Mesothelial cell of epicardium (in vitro differentiated cells): Measurements from ENCODE around the gene GBA3. TPM values are rescaled to one million over a fixed set of nuclear protein-coding genes. Genes with fewer than 3 reads are reported as not detected.

Experiments
- DNase-seq, 2 experiments: peaks; one replicate each; pipeline ENCODE4 v3.0.0; 2021; ENCODE audit warnings: low spot score in 2 of 2; ENCODE audit not compliant: unreplicated experiment in 2 of 2
- H3K27ac Mint-ChIP-seq: 2 replicates; pipeline ENCODE4 v1.8.0; 2021; ENCODE audit warnings: mixed read lengths
- H3K27me3 Mint-ChIP-seq: 2 replicates; pipeline ENCODE4 v1.8.0; 2021; ENCODE audit warnings: low read depth, mixed read lengths
- H3K36me3 Mint-ChIP-seq: 2 replicates; pipeline ENCODE4 v1.8.0; 2021; ENCODE audit warnings: mixed read lengths
- H3K4me1 Mint-ChIP-seq: 2 replicates; pipeline ENCODE4 v1.8.0; 2021; ENCODE audit warnings: mixed read lengths
- H3K4me3 Mint-ChIP-seq: 2 replicates; pipeline ENCODE4 v1.8.0; 2021; ENCODE audit warnings: mild to moderate bottlenecking, moderate library complexity, mixed read lengths
- H3K9me3 Mint-ChIP-seq: 2 replicates; pipeline ENCODE4 v1.8.0; 2021; ENCODE audit warnings: mixed read lengths
- CTCF ChIP-seq: fragments of 200-600 bp; sonication (generic); IDR thresholded peaks from one replicate; pipeline ENCODE4 v1.5.0; 2021; ENCODE audit warnings: antibody characterized with exemption; ENCODE audit not compliant: unreplicated experiment
- total RNA-seq: library from RNA; stranded (reverse); gene quantifications from 3 replicates; pipeline ENCODE4 v1.2.1, GENCODE V29; 2021

Gene GBA3
- total RNA-seq, 1 donor from 2014 or later: not detected

DNA sequence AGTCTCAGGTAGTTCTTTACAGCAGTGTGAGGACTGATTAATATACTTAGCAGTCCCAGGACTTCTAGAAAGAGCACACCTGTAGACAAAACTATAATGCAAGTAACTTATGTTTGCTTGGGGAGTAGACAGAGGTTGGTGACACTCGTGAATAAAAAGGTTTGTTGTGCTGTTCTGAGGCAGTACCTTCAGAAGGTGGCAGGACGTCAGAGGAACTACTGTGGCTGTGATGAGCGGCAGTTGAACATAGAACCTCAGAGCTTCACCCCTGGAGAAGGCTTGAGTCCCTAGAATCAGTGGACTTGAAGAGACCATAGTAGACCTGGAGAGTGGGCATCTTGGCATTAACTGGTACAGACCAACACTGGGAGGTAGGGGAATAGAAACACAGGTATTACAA, 3.3 kb upstream of the GBA3 start:
- Mint-ChIP-seq H3K36me3 (no peaks in the 10 kb centered on the region), H3K27me3 (peaks cover 21% of the 10 kb centered on the region), H3K27ac (no peak overlapping the region), H3K4me1 (peaks cover 5% of the 10 kb centered on the region), H3K9me3 (no peaks in the 10 kb centered on the region), H3K4me3 (no peak overlapping the region)
- no peak for TF ChIP-seq CTCF
- no peak for DNase-seq

GRCh38 chr4:22695029-22695428, 2.3 kb downstream of the GBA3 start:
- no peaks in the 10 kb centered on the region for H3K9me3 Mint-ChIP-seq
- TF ChIP-seq CTCF: no peak
- no peak overlapping the region for H3K4me3 Mint-ChIP-seq
- peaks cover 2% of the 10 kb centered on the region for H3K4me1 Mint-ChIP-seq
- H3K27ac Mint-ChIP-seq: no peak overlapping the region
- H3K27me3 Mint-ChIP-seq: peaks cover 28% of the 10 kb centered on the region
- no peak for DNase-seq
- H3K36me3 Mint-ChIP-seq: no peaks in the 10 kb centered on the region

DNA sequence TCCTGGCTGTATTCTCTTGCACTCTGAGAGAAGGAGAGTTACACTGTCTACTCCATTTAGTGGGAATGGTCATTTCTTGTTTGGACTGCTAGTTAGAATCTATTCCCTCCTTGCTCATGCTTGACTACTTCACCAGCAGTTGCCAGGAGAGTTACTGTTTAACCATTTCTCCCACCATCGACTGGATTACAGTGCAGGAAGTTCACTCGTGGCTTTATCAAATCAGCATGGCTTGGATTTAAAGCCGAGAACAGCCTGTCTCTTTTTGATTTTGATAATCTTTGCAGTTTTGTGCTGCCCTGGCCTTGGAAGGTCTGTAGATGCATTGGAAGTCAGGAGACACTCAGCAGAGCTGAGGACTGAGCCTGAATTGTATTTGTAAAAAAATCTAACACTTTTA, 3.2 kb downstream of the GBA3 start:
- TF ChIP-seq CTCF: no peak
- Mint-ChIP-seq H3K27ac (no peak overlapping the region), H3K9me3 (peaks cover 4% of the 10 kb centered on the region), H3K4me3 (no peak overlapping the region), H3K36me3 (no peaks in the 10 kb centered on the region), H3K4me1 (no peaks in the 10 kb centered on the region), H3K27me3 (peaks cover 28% of the 10 kb centered on the region)
- no peak for DNase-seq

DNA sequence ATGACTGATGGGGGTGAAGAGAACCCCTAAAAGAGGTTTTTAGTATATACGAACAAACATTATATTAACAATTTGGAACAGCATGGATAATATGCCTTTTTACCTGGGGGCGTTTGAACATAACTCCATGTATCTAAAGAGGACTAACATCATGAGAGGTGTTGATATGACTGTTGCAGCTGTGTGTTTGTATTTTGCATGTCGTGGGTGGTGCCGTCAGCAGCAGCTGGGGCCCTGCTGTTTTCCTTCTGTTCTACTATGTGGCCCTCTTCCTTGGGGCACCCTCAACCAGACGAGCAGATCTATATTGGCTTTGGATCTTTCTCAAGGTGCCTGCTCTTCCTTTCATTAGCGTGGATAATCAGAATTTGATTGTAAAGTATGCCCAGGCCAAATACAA, 11.2 kb downstream of the GBA3 start:
- no peak for DNase-seq
- Mint-ChIP-seq H3K36me3 (no peaks in the 10 kb centered on the region), H3K4me3 (no peak overlapping the region), H3K9me3 (peaks cover 7% of the 10 kb centered on the region), H3K4me1 (no peaks in the 10 kb centered on the region), H3K27ac (no peak overlapping the region), H3K27me3 (peaks cover 23% of the 10 kb centered on the region)
- no peak for TF ChIP-seq CTCF

GRCh38 chr4:22707390-22707789, 14.7 kb downstream of the GBA3 start:
- no peak overlapping the region for H3K4me3 Mint-ChIP-seq
- H3K4me1 Mint-ChIP-seq: peaks cover 4% of the 10 kb centered on the region
- H3K27me3 Mint-ChIP-seq: peaks cover 24% of the 10 kb centered on the region
- no peak overlapping the region for H3K27ac Mint-ChIP-seq
- DNase-seq: no peak
- H3K36me3 Mint-ChIP-seq: no peaks in the 10 kb centered on the region
- no peak for TF ChIP-seq CTCF
- no peaks in the 10 kb centered on the region for H3K9me3 Mint-ChIP-seq

DNA sequence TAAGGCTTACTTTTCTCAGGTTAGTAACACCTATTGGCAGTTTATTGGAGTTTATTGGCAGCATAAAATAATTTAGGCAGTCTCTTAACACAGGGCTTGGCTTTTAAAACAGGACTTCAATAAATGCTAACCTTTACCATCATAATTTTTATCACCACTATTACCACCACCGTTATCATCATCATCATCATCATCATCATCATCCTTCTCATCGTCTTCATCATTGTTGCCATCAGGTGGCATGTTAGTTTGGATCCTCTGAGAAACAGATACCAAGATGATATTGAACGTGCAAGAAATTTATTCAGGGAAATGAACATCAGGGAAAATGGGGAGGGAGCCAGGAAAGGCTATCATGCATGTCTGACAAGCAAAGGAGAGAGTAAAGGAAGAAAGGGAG, 16.2 kb downstream of the GBA3 start:
- Mint-ChIP-seq H3K36me3 (no peaks in the 10 kb centered on the region), H3K4me1 (peaks cover 4% of the 10 kb centered on the region), H3K4me3 (no peak overlapping the region), H3K9me3 (no peaks in the 10 kb centered on the region), H3K27ac (no peak overlapping the region), H3K27me3 (peaks cover 21% of the 10 kb centered on the region)
- no peak for DNase-seq
- TF ChIP-seq CTCF: no peak
